Immature natural killer cell (primary cell): ENCODE data around the gene PTOV1. TPM values are rescaled to one million over a fixed set of nuclear protein-coding genes. Genes with fewer than 3 reads are reported as not detected.
"Not testable (repeated sequence)": the region's sequence is repeated elsewhere in the genome, so short reads cannot be mapped to it uniquely, and the experiment has no call there.

ENCODE experiments used
- DNase-seq, 3 donors: peaks; one replicate each; pipeline ENCODE4 v3.0.0; 2022; ENCODE audit warnings: mixed read lengths in 1 of 3
- H3K27ac Mint-ChIP-seq, 6 donors: one replicate each; pipeline ENCODE4 v1.8.0; 2020; ENCODE audit warnings: mixed read lengths in 6 of 6, mild to moderate bottlenecking in 5 of 6, inconsistent platforms in 4 of 6, moderate library complexity in 3 of 6
- H3K27me3 Mint-ChIP-seq, 3 donors: one replicate each; pipeline ENCODE4 v1.8.0; 2020 to 2021; ENCODE audit warnings: low read depth in 3 of 3, mild to moderate bottlenecking in 3 of 3, mixed read lengths in 3 of 3, moderate library complexity in 3 of 3, inconsistent platforms in 1 of 3
- H3K36me3 Mint-ChIP-seq, 3 donors: one replicate each; pipeline ENCODE4 v1.8.0; 2020; ENCODE audit warnings: mixed read lengths in 3 of 3, inconsistent platforms in 2 of 3, mild to moderate bottlenecking in 2 of 3
- H3K4me1 Mint-ChIP-seq, 2 donors: one replicate each; pipeline ENCODE4 v1.8.0; 2020; ENCODE audit warnings: inconsistent platforms in 2 of 2, mild to moderate bottlenecking in 2 of 2, mixed read lengths in 2 of 2, moderate library complexity in 1 of 2
- H3K4me3 Mint-ChIP-seq, 5 donors: one replicate each; pipeline ENCODE4 v1.8.0; 2020; ENCODE audit warnings: mild to moderate bottlenecking in 5 of 5, mixed read lengths in 5 of 5, inconsistent platforms in 3 of 5, moderate library complexity in 3 of 5
- H3K9me3 Mint-ChIP-seq, 6 donors: one replicate each; pipeline ENCODE4 v1.8.0; 2020; ENCODE audit warnings: mild to moderate bottlenecking in 6 of 6, mixed read lengths in 6 of 6, inconsistent platforms in 4 of 6, moderate library complexity in 3 of 6
- polyA plus RNA-seq, 3 donors: library from polyadenylated mRNA; unstranded; fragments of 300-500 nt; fragmentation: Illumina TruSeq; gene quantifications; one replicate each; pipeline ENCODE4 v1.2.3, GENCODE V29; 2021

Gene PTOV1
- polyA plus RNA-seq, 3 donors from 2014 or later, result 32.0 to 59.7 (median 41.4) TPM

DNA sequence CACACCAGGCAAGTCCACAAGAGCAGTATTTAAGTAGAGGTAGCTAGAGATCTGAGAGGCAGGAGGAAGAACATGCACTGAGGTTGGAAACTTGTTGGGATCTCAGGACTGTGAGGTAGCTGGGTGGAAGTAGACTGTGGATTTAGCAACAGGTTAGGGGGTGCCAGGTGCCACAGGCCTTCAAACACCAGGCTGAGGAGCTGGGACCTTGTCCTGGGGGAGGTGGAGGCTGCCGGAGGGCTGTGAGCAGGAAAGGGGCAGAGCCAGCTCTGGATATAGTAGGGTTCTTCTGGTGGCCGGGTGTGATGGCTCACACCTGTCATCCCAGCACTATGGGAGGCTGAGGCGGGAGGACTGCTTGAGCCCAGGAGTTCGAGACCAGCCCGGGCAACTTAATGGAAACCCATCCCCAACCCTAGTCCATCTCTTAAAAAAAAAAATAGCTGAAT, 41.0 kb upstream of the PTOV1 start:
- Mint-ChIP-seq H3K27me3 (peaks cover 6 to 9% (median 9%) of the 10 kb centered on the region in 3 donors), H3K27ac (peak overlapping the region; percentile 77 to 90 (median 83)), H3K9me3 (no peaks in the 10 kb centered on the region), H3K4me1 (peaks cover 26 to 48% of the 10 kb centered on the region in 2 donors), H3K36me3 (peaks cover 5 to 6% (median 5%) of the 10 kb centered on the region in 3 donors), H3K4me3 (peak overlapping the region; percentile 87 to 93 (median 90))
- no peak for DNase-seq

DNA sequence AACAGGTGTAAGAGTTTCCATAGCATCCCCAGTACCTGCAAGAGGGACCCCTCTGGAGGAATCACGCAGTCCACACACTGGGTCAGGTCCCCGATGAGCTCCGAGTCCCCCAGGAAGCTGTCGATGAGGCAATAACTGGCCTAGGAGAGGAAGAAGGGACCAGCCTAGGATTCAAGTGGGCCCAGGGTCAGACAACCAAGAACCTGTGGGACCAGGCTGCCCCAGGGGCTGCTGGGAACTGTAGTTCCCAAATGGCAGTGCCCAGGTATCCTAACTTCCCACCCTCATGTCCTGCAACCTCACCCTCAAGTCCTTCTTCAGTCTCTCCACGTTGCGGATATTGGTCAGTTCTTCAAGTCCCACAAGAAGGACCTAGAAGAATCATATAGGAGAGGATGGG, 39.6 kb upstream of the PTOV1 start:
- peaks cover 6 to 9% (median 9%) of the 10 kb centered on the region in 3 donors for H3K27me3 Mint-ChIP-seq
- no peak for DNase-seq
- H3K4me1 Mint-ChIP-seq, result peaks cover 26 to 48% of the 10 kb centered on the region in 2 donors
- H3K9me3 Mint-ChIP-seq, result no peaks in the 10 kb centered on the region
- no peak overlapping the region for H3K27ac Mint-ChIP-seq
- H3K4me3 Mint-ChIP-seq, result peak overlapping the region in 4 of 5 donors; percentile 32 to 99 (median 96)
- H3K36me3 Mint-ChIP-seq, result peaks cover 2% of the 10 kb centered on the region in 3 donors

DNA sequence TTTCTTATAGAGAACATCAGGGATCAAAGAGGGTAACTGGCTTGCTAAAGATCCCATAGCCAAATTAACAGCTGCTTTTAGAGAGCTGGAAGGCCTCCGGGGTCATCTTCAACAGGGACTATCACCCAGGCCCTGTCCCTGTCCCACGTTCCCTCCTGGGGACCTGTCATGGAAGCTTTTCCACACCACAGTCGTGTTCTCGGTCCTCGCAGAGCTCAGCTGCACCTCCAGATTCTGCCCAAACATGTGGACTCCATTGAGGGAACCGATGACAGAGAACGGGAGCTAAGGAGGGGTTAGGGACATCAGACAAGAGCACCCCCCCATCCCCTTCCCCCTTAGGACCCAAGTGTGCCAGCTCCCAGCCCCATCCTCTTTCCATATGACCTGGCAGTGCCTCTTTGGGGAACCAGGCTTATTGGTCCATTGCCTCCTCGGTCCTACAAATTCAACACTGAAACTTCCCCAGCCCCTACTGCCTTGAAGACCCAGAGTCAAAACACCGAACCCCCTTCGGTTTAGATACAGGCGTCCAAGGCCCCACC, 38.4 kb upstream of the PTOV1 start:
- peaks cover 29 to 55% of the 10 kb centered on the region in 2 donors for H3K4me1 Mint-ChIP-seq
- H3K27ac Mint-ChIP-seq, result peak overlapping the region; percentile 95 to 100 (median 99)
- no peaks in the 10 kb centered on the region for H3K9me3 Mint-ChIP-seq
- no peak for DNase-seq
- peaks cover 11 to 15% (median 14%) of the 10 kb centered on the region in 3 donors for H3K27me3 Mint-ChIP-seq
- H3K4me3 Mint-ChIP-seq, result peak overlapping the region; percentile 93 to 99 (median 97)
- H3K36me3 Mint-ChIP-seq, result no peaks in the 10 kb centered on the region

DNA sequence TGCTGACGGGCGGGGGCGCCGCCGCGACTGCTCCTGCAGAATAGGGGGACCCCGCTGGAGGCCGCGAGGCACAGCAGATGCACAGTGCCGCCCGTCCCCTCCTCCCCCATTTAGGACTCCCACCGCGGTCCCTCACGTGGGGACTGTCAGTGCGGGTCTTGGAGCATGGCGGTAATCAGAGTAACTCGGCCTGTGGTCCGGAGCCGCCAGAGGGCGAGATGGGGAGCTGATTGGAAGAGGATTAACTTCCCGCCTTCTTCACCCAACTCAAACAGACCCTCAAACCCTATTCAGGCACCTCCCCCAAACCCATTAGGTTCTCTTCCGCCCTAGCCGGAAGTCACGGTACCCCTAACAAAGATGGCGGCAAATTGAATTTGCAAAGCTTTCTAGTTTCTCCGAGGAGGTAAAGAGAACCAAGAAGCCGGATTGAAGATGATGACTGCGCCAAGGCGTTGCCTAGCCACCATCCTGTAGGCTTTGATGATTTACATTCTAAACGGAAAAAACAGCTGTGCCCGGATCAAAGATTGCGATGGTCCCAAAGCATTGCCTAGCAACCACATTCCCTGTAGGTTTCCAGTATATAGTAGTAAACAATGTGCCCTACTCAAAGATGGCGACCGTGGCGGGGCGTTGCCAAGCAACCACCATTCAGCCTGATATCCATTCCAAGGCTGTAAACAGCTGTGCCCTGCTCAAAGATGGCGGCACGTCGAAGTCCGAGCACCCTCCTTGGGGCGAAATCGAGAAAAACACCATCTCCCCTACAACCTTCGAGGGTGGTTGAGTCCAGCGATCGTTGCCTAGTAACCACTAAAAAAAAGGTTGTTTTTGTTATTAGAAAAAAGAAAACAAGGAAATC, 37.7 kb upstream of the PTOV1 start, which contains the start of gene FUZ:
Gene FUZ, minus strand, starts transcription at position 296 of the 865 bp plus-strand sequence. Its CDS starts 186 bp downstream, at position 110.
- DNase-seq, result peak; percentile 95
- Mint-ChIP-seq H3K27me3 (peaks cover 17 to 22% (median 18%) of the 10 kb centered on the region in 3 donors), H3K4me3 (peak within 1 kb of the TSS; percentile 93 to 99 (median 97)), H3K4me1 (peaks cover 33 to 56% of the 10 kb centered on the region in 2 donors), H3K9me3 (no peaks in the 10 kb centered on the region), H3K27ac (peak within 1 kb of the TSS; percentile 95 to 100 (median 99)), H3K36me3 (no peaks in the 10 kb centered on the region)

DNA sequence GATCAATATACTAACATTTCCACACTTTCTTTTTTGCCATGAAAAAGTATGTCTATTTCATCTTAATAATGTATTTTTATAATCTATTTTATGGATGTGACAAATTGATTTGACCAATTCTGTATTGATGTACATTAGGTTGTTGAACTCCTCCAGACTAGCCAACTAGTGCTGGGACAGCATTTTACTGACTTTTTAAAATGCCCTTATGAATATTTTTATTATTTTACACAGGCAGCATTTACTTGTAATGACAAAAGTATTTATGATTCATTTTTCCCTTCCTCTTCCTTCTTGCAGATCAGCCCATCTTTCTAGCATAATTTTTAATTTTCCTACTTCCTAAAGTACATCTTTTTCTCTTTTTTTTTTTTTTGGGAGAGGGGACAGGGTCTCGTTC, 36.9 kb upstream of the PTOV1 start:
- H3K4me3 Mint-ChIP-seq, result peak overlapping the region; percentile 46 to 99 (median 93)
- no peak for DNase-seq
- H3K4me1 Mint-ChIP-seq, result peaks cover 36 to 58% of the 10 kb centered on the region in 2 donors
- no peaks in the 10 kb centered on the region for H3K9me3 Mint-ChIP-seq
- peak overlapping the region; percentile 95 to 100 (median 99) for H3K27ac Mint-ChIP-seq
- H3K36me3 Mint-ChIP-seq, result no peaks in the 10 kb centered on the region
- peaks cover 17 to 27% (median 22%) of the 10 kb centered on the region in 3 donors for H3K27me3 Mint-ChIP-seq

DNA sequence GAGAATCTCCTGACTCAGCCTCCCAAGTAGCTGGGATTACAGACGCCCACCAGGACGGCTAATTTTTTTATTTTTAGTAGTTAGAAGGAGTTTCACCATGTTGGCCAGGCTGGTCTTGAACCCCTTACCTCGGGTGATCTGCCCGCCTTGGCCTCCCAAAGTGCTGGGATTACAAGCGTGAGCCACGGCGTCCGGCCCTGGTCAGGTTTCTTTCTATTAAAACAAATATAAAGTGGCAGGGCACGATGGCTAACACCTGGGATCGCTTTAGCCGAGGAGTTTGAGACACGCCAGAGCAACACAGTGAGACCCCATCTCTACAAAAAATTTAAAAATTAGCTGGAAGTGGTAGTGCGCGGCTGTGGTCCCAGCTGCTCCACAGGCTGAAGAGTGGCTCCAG, 34.4 kb upstream of the PTOV1 start:
- peaks cover 36 to 62% of the 10 kb centered on the region in 2 donors for H3K4me1 Mint-ChIP-seq
- H3K36me3 Mint-ChIP-seq, result peaks cover 0 to 4% (median 0%) of the 10 kb centered on the region in 3 donors
- H3K27ac Mint-ChIP-seq, result peak overlapping the region in 4 of 6 donors; percentile 40 to 100 (median 82)
- no peaks in the 10 kb centered on the region for H3K9me3 Mint-ChIP-seq
- no peak for DNase-seq
- H3K4me3 Mint-ChIP-seq, result no peak overlapping the region
- peaks cover 20 to 28% (median 20%) of the 10 kb centered on the region in 3 donors for H3K27me3 Mint-ChIP-seq

DNA sequence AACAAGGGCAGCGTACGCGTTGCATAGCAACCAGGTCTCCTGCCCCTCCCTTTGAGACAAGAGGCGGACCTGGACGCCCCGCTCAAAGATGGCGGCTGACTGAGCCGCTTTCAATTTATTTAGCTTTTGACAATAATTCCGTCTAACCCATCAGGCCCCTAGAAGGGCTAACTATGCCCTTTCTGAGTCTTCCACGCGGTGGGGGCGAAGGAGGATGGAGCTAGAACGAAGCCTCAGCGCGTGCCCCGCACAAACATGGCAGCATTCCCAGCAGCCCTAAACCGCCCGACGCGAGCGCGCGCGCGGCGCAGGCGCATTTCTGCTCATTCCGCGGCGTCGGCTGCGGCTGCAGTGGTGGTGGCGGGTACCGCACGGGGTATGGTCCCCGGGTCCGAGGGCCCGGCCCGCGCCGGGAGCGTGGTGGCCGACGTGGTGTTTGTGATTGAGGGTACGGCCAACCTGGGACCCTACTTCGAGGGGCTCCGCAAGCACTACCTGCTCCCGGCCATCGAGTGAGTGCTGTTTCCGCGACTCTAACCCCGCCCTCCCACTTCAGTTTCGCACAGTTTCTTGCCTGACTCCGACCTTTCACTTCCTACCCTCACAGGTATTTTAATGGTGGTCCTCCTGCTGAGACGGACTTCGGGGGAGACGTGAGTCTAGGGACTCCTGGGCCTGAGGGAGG, 32.9 kb upstream of the PTOV1 start, which contains the start of gene MED25:
Gene MED25, plus strand, starts transcription at position 326 of the 685 bp plus-strand sequence. Its CDS starts 53 bp downstream, at position 379.
- H3K9me3 Mint-ChIP-seq, result no peaks in the 10 kb centered on the region
- H3K27ac Mint-ChIP-seq, result peak within 1 kb of the TSS; percentile 95 to 100 (median 100)
- peaks cover 0 to 4% (median under 1%) of the 10 kb centered on the region in 3 donors for H3K36me3 Mint-ChIP-seq
- peak; percentile 91 to 94 (median 94) for DNase-seq
- peak within 1 kb of the TSS; percentile 96 to 99 (median 98) for H3K4me3 Mint-ChIP-seq
- peaks cover 34 to 50% of the 10 kb centered on the region in 2 donors for H3K4me1 Mint-ChIP-seq
- H3K27me3 Mint-ChIP-seq, result peaks cover 19 to 28% (median 19%) of the 10 kb centered on the region in 3 donors

DNA sequence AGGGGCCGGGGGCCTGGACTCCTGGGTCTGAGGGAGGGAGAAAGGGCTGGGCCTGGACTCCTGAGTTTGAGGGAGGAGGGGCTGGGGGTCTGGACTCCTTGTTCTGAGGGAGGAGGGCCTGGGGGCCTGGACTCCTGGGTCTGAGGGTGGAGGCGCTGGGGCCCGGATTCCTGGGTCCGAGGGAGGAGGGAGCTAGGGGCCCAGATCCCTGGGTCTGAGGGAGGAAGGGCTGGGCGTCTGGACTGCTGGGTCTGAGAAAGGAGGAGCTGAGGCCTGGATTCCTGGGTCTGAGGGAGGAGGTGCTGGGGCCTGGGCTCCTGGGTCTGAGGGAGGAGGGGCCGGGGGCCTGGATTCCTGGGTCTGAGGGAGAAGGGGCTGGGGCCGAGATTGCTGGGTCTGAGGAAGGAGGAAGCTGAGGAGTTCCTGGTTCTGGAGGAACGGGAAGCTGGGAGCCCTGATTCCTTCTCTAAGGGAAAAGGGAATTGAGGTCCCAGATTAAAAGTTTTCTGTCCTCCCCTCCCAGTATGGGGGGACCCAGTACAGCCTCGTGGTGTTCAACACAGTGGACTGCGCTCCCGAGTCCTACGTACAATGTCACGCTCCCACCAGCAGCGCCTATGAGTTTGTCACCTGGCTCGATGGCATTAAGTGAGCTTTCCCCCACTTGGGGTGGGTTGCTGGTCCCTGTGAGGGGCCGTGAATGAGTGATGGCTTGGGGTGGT, 32.1 kb upstream of the PTOV1 start:
- Mint-ChIP-seq H3K27ac (peak overlapping the region; percentile 91 to 100 (median 100)), H3K4me3 (peak overlapping the region; percentile 96 to 99 (median 98)), H3K9me3 (no peaks in the 10 kb centered on the region), H3K27me3 (peaks cover 14 to 23% (median 16%) of the 10 kb centered on the region in 3 donors), H3K36me3 (peaks cover 0 to 4% (median 4%) of the 10 kb centered on the region in 3 donors), H3K4me1 (peaks cover 29 to 43% of the 10 kb centered on the region in 2 donors)
- DNase-seq, result no peak

DNA sequence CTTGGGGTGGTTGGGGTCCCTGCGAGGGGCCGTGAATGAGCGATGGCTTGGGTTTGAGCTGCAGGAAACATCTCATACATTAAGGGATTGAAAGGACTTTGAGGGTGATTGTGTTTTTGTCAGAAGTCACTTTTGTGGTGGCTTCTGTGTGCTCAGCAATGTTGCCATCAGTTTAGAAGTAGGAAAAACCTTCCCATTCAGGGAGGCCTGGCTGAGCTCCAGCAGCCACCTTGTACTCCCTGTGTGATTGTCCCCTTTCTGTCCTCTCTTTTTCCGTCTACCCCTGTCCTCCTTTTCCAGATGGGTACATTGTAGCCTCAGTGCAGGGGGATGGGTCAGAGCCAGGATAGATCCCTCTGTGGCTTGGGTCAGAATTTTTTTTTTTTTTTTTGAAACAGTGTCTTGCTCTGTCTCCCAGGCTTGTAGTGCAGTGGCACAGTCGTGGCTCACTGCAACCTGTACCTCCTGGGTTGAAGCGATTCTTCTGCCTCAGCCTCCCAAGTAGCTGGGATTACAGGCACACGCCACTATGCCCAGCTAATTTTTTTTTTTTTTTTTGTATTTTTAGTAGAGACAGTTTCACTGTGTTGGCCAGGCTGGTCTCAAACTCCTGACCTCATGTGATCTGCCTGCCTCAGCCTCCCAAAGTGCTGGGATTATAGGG, 31.4 kb upstream of the PTOV1 start:
- not testable (repeated sequence) for H3K36me3 Mint-ChIP-seq, DNase-seq, H3K9me3 Mint-ChIP-seq
- Mint-ChIP-seq H3K4me1 (peaks cover 24 to 35% of the 10 kb centered on the region in 2 donors), H3K27me3 (peaks cover 14 to 20% (median 16%) of the 10 kb centered on the region in 3 donors), H3K4me3 (peak overlapping the region; percentile 96 to 99 (median 98)), H3K27ac (peak overlapping the region; percentile 83 to 100 (median 94))

DNA sequence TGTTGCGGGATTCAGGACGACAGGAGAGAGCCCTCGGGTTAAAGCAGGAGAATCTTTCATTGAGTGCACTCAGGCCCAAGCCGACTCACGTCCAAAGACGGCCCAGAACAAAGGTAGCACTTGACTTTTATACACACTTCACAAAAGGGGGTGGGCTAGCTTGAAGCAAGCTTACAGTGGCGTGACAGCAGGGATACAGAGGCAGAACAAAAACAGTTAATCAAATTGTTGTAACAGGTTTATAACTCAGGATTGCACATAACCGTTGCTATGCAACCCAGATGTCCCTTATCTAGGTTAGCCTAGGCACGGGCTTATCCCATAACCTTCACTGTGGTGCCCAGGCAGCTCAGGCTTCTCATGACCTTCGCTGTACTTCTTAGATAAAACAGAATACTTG, 30.8 kb upstream of the PTOV1 start:
- DNase-seq, result no peak
- no peaks in the 10 kb centered on the region for H3K9me3 Mint-ChIP-seq
- H3K36me3 Mint-ChIP-seq, result peaks cover 0 to 4% (median 4%) of the 10 kb centered on the region in 3 donors
- H3K27ac Mint-ChIP-seq, result peak overlapping the region in 1 of 6 donors; percentile 81
- peaks cover 14 to 20% (median 16%) of the 10 kb centered on the region in 3 donors for H3K27me3 Mint-ChIP-seq
- peaks cover 23 to 33% of the 10 kb centered on the region in 2 donors for H3K4me1 Mint-ChIP-seq
- peak overlapping the region in 4 of 5 donors; percentile 33 to 99 (median 79) for H3K4me3 Mint-ChIP-seq

DNA sequence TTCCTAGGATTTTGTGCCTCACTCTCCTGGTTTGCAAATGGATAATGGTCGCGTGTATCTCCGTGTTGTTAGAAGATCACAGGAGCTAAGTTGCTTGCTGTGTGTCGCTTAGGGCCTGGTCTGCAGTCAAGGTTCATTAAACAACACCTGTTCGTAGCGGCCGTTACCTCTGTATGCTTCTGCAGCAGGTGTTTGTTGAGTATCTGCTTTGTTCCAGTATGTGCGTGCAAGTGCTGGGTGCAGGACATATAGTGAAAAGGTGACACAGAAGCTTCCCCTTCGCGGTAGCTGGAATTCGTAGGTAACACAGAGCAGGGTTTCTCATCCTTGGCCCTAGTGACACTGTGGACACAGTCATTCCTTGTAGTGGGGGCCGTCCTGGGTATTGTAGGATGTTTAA, 27.5 kb upstream of the PTOV1 start:
- Mint-ChIP-seq H3K27me3 (peaks cover 2 to 5% (median 3%) of the 10 kb centered on the region in 3 donors), H3K9me3 (no peaks in the 10 kb centered on the region), H3K4me3 (no peak overlapping the region), H3K4me1 (peaks cover 15 to 17% of the 10 kb centered on the region in 2 donors), H3K27ac (peak overlapping the region in 2 of 6 donors; percentile 3 to 30), H3K36me3 (peaks cover 0 to 4% (median 4%) of the 10 kb centered on the region in 3 donors)
- DNase-seq, result no peak

DNA sequence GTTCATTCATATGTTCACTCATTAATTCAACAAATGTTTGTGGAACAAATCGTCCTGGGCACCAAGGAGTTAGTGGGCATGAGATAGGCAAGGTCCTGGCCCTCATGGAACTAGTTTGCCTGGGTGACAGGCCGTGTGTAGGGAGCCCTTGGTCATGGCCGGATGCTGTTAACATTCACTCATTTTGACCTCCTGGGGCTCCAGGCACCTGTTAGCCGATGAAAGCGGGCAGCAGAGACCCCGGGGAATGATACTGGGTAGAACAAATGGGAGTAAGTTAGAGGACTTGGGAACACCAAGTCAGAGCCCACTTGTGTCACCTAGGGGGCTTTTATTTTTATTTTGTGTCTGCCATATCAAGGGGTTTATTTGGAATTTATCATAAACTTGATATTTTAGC, 26.3 kb upstream of the PTOV1 start:
- Mint-ChIP-seq H3K27me3 (no peaks in the 10 kb centered on the region), H3K36me3 (peaks cover 0 to 4% (median 4%) of the 10 kb centered on the region in 3 donors), H3K4me3 (no peak overlapping the region), H3K9me3 (no peaks in the 10 kb centered on the region), H3K27ac (no peak overlapping the region), H3K4me1 (peaks cover 5 to 6% of the 10 kb centered on the region in 2 donors)
- no peak for DNase-seq
